ENCODE measurements around the gene DIP2B. TPM values are rescaled to one million over a fixed set of nuclear protein-coding genes. Genes with fewer than 3 reads are reported as not detected.

DIP2B gene
- total RNA-seq, 2 experiments from 2014 or later: 17.0 to 24.1 TPM

- POLR2A ChIA-PET: no interaction called here
- Histone ChIP-seq H4K20me1 (ENCODE audit: insufficient read depth, low read length) (no peaks in the 10 kb centered on the region), H3K36me3 (ENCODE audit: insufficient read depth, low read length) (peaks cover 62% of the 10 kb centered on the region), H3K79me2 (ENCODE audit: insufficient read depth, low read depth, low read length) (peaks cover 88% of the 10 kb centered on the region), H3K4me1 (ENCODE audit: insufficient read depth, low read length, poor library complexity, severe bottlenecking) (no peaks in the 10 kb centered on the region), H3K27ac (ENCODE audit: low read depth, low read length, poor library complexity, severe bottlenecking) (no peak overlapping the region), H3K9me3 (ENCODE audit: low read length) (peaks cover 28% of the 10 kb centered on the region; the same call in 1 of the 2 replicates), H3K4me3 (ENCODE audit: low read depth, low read length, poor library complexity, severe bottlenecking) (no peak overlapping the region), H3K4me2 (ENCODE audit: low read length) (no peak overlapping the region), H2AFZ (ENCODE audit: low read length) (no peak overlapping the region), H3K9me2 (ENCODE audit: insufficient read depth, low read length) (no peaks in the 10 kb centered on the region)
- no peak for DNase-seq (ENCODE audit: low spot score)
- TF ChIP-seq CTCF (conservative IDR thresholded peaks at IDR 0.05; ENCODE audit: low read length) (no peak), EZH2phosphoT487 (IDR thresholded peaks at IDR 0.05; ENCODE audit: borderline replicate concordance, low read depth, low read length) (no peak)
- CTCF ChIA-PET (ENCODE audit: unreplicated experiment): no interaction called here
- BruUV-seq (replicated peaks): no TSS peak
- intact Hi-C loops (cut with micrococcal nuclease; ENCODE audit: unreplicated experiment): no loop called here
Measured at GRCh38 chr12:50771409-50771808, 266.6 kb downstream of the DIP2B start.

GRCh38 chr12:50772470-50772869 lies 267.7 kb downstream of the DIP2B start:
- no peak for TF ChIP-seq EZH2phosphoT487 (IDR thresholded peaks at IDR 0.05; ENCODE audit: borderline replicate concordance, low read depth, low read length)
- TF ChIP-seq CTCF (conservative IDR thresholded peaks at IDR 0.05; ENCODE audit: low read length): no peak
- Histone ChIP-seq H3K36me3 (ENCODE audit: insufficient read depth, low read length) (peaks cover 52% of the 10 kb centered on the region), H4K20me1 (ENCODE audit: insufficient read depth, low read length) (no peaks in the 10 kb centered on the region), H3K4me2 (ENCODE audit: low read length) (no peak overlapping the region), H3K9me3 (ENCODE audit: low read length) (peaks cover 28% of the 10 kb centered on the region; the same call in 1 of the 2 replicates), H3K4me3 (ENCODE audit: low read depth, low read length, poor library complexity, severe bottlenecking) (no peak overlapping the region), H2AFZ (ENCODE audit: low read length) (no peak overlapping the region), H3K79me2 (ENCODE audit: insufficient read depth, low read depth, low read length) (peaks cover 88% of the 10 kb centered on the region), H3K9me2 (ENCODE audit: insufficient read depth, low read length) (no peaks in the 10 kb centered on the region), H3K4me1 (ENCODE audit: insufficient read depth, low read length, poor library complexity, severe bottlenecking) (no peaks in the 10 kb centered on the region), H3K27ac (ENCODE audit: low read depth, low read length, poor library complexity, severe bottlenecking) (no peak overlapping the region)
- POLR2A ChIA-PET: interaction anchor here (0.7 kb wide), 1 partner anchor 106 kb away, joined by 3 read pairs; no protein-coding TSS in a partner anchor
- CTCF ChIA-PET (ENCODE audit: unreplicated experiment): interaction anchor here (0.6 kb wide), 1 partner anchor 272 kb away, joined by 3 read pairs; no protein-coding TSS in a partner anchor
- BruUV-seq (replicated peaks): no TSS peak
- intact Hi-C loops (cut with micrococcal nuclease; ENCODE audit: unreplicated experiment): no loop called here
- DNase-seq (ENCODE audit: low spot score): no peak

- TF ChIP-seq EZH2phosphoT487 (IDR thresholded peaks at IDR 0.05; ENCODE audit: borderline replicate concordance, low read depth, low read length) (no peak), CTCF (conservative IDR thresholded peaks at IDR 0.05; ENCODE audit: low read length) (no peak)
- ChIA-PET POLR2A (interaction anchor here (0.7 kb wide), 1 partner anchor 106 kb away, joined by 3 read pairs; no protein-coding TSS in a partner anchor), CTCF (ENCODE audit: unreplicated experiment) (interaction anchor here (0.6 kb wide), 1 partner anchor 271 kb away, joined by 3 read pairs; no protein-coding TSS in a partner anchor)
- no TSS peak for BruUV-seq (replicated peaks)
- H3K4me1 ChIP-seq (ENCODE audit: insufficient read depth, low read length, poor library complexity, severe bottlenecking): no peaks in the 10 kb centered on the region
- H3K4me2 ChIP-seq (ENCODE audit: low read length): no peak overlapping the region
- H3K9me2 ChIP-seq (ENCODE audit: insufficient read depth, low read length): no peaks in the 10 kb centered on the region
- H4K20me1 ChIP-seq (ENCODE audit: insufficient read depth, low read length): no peaks in the 10 kb centered on the region
- no peak overlapping the region for H2AFZ ChIP-seq (ENCODE audit: low read length)
- no peak overlapping the region for H3K27ac ChIP-seq (ENCODE audit: low read depth, low read length, poor library complexity, severe bottlenecking)
- peaks cover 50% of the 10 kb centered on the region for H3K36me3 ChIP-seq (ENCODE audit: insufficient read depth, low read length)
- H3K4me3 ChIP-seq (ENCODE audit: low read depth, low read length, poor library complexity, severe bottlenecking): no peak overlapping the region
- H3K79me2 ChIP-seq (ENCODE audit: insufficient read depth, low read depth, low read length): peaks cover 88% of the 10 kb centered on the region
- DNase-seq (ENCODE audit: low spot score): no peak
- intact Hi-C loops (cut with micrococcal nuclease; ENCODE audit: unreplicated experiment): no loop called here
- peaks cover 28% of the 10 kb centered on the region; the same call in 1 of the 2 replicates for H3K9me3 ChIP-seq (ENCODE audit: low read length)
Measured at GRCh38 chr12:50772877-50773276, 268.1 kb downstream of the DIP2B start.
